Liver (tissue), 3 donors: ENCODE measurements around the gene GRIA1.

Experiments
- ATF3 ChIP-seq: IDR thresholded peaks from 2 replicates; pipeline ENCODE4 v1.6.1; 2016; ENCODE audit warnings: antibody characterized with exemption
- CTCF ChIP-seq: fragments of 150-350 bp; IDR thresholded peaks from 2 replicates; pipeline ENCODE4 v1.5.1; 2017; ENCODE audit warnings: improper control_type of control experiment, low read depth, low read length; ENCODE audit not compliant: missing input control
- EGR1 ChIP-seq, 2 donors: IDR thresholded peaks; 2 replicates each; pipeline ENCODE4 v1.6.1; 2016 to 2018; ENCODE audit warnings: antibody characterized with exemption in 2 of 2, low read depth in 2 of 2
- GABPA ChIP-seq, 2 donors: IDR thresholded peaks in 1 of 2; conservative IDR thresholded peaks in 1 of 2; 2 replicates each; pipeline ENCODE4 v1.6.1; 2016; ENCODE audit warnings: antibody characterized with exemption in 2 of 2, mild to moderate bottlenecking in 1 of 2, moderate library complexity in 1 of 2
- HNF4G ChIP-seq: IDR thresholded peaks from 2 replicates; pipeline ENCODE4 v1.6.1; 2016; ENCODE audit warnings: antibody characterized with exemption
- MAX ChIP-seq: IDR thresholded peaks from 2 replicates; pipeline ENCODE4 v1.6.1; 2016; ENCODE audit warnings: antibody characterized with exemption
- NR2F2 ChIP-seq: IDR thresholded peaks from 2 replicates; pipeline ENCODE4 v1.6.1; 2016; ENCODE audit warnings: antibody characterized with exemption
- RAD21 ChIP-seq, 2 donors: IDR thresholded peaks; 2 replicates each; pipeline ENCODE4 v1.6.1; 2016; ENCODE audit warnings: antibody characterized with exemption in 2 of 2, mild to moderate bottlenecking in 2 of 2
- REST ChIP-seq: IDR thresholded peaks from 2 replicates; pipeline ENCODE4 v1.6.1; 2016; ENCODE audit warnings: antibody characterized with exemption, mild to moderate bottlenecking
- RXRA ChIP-seq, 2 donors: IDR thresholded peaks; 2 replicates each; pipeline ENCODE4 v1.6.1; 2017 to 2018; ENCODE audit warnings: antibody characterized with exemption in 2 of 2, mild to moderate bottlenecking in 1 of 2
- SP1 ChIP-seq: IDR thresholded peaks from 2 replicates; pipeline ENCODE4 v1.6.1; 2018; ENCODE audit warnings: antibody characterized with exemption, mild to moderate bottlenecking
- YY1 ChIP-seq: IDR thresholded peaks from 2 replicates; pipeline ENCODE4 v1.6.1; 2016; ENCODE audit warnings: antibody characterized with exemption, mild to moderate bottlenecking
- ZBTB33 ChIP-seq: IDR thresholded peaks from 2 replicates; pipeline ENCODE4 v1.6.1; 2016; ENCODE audit warnings: antibody characterized with exemption
- donor health status: healthy.
- donor health status: healthy.

GRCh38 chr5:153756540-153756939, 266.1 kb downstream of the GRIA1 start:
- no peak for TF ChIP-seq CTCF
- TF ChIP-seq MAX: no peak
- no peak for TF ChIP-seq ATF3
- TF ChIP-seq GABPA (IDR thresholded peaks at IDR 0.05 in 1 of 2, conservative IDR thresholded peaks at IDR 0.05 in 1 of 2): no peak
- no peak for TF ChIP-seq EGR1 (IDR thresholded peaks at IDR 0.05; ENCODE audit: low read depth in 2 of 2)
- no peak for TF ChIP-seq SP1
- no peak for TF ChIP-seq REST
- no peak for TF ChIP-seq YY1
- TF ChIP-seq ZBTB33: no peak
- TF ChIP-seq RXRA (IDR thresholded peaks at IDR 0.05): no peak
- peak; percentile 23 to 43 for TF ChIP-seq RAD21 (IDR thresholded peaks at IDR 0.05)
- TF ChIP-seq NR2F2: no peak
- TF ChIP-seq HNF4G: no peak
